SK-N-SH treated with all-trans-retinoic acid at 6 μM for 48 hours (cell line): Measurements from ENCODE around the gene EWSR1.

Experiments
- ATAC-seq: fragments of 200-7000 bp; cut with Tn5 transposase; 3 replicates; pipeline ENCODE4 v1.9.1; 2020; ENCODE audit warnings: mild to moderate bottlenecking, moderate library complexity
- ARNTL ChIP-seq: fragments of 450-650 bp; formaldehyde crosslinking; IDR thresholded peaks from 2 replicates; pipeline ENCODE4 v1.5.0; 2020; ENCODE audit warnings: low read depth, mild to moderate bottlenecking, moderate library complexity, borderline replicate concordance
- BACH2 ChIP-seq: fragments of 250-450 bp; sonication (Bioruptor Pico); IDR thresholded peaks from 2 replicates; pipeline ENCODE4 v1.9.0; 2021; ENCODE audit warnings: mild to moderate bottlenecking, borderline replicate concordance
- CREB5 ChIP-seq: fragments of 250-450 bp; sonication (Bioruptor Pico); IDR thresholded peaks from 2 replicates; pipeline ENCODE4 v1.5.1; 2020; ENCODE audit warnings: low read depth, mild to moderate bottlenecking, moderate library complexity
- CSDC2 ChIP-seq: fragments of 250-450 bp; sonication (Bioruptor Pico); IDR thresholded peaks from 2 replicates; pipeline ENCODE4 v1.5.0; 2020; ENCODE audit warnings: mild to moderate bottlenecking, moderate library complexity
- CSRNP3 ChIP-seq: fragments of 250-450 bp; sonication (Bioruptor Pico); IDR thresholded peaks from 2 replicates; pipeline ENCODE4 v1.5.1; 2021; ENCODE audit warnings: mild to moderate bottlenecking, moderate library complexity
- ESRRG ChIP-seq: fragments of 250-450 bp; sonication (Bioruptor Pico); IDR thresholded peaks from 2 replicates; pipeline ENCODE4 v1.6.1; 2021; ENCODE audit warnings: mild to moderate bottlenecking
- GLIS3 ChIP-seq: fragments of 250-450 bp; sonication (Bioruptor Pico); IDR thresholded peaks from 2 replicates; pipeline ENCODE4 v1.5.0; 2020; ENCODE audit warnings: mild to moderate bottlenecking, moderate library complexity
- ISL1 ChIP-seq: fragments of 250-450 bp; sonication (Bioruptor Pico); IDR thresholded peaks from 2 replicates; pipeline ENCODE4 v2.1.2; 2022; ENCODE audit warnings: mild to moderate bottlenecking, moderate library complexity
- OSR1 ChIP-seq: fragments of 250-450 bp; sonication (Bioruptor Pico); IDR thresholded peaks from 2 replicates; pipeline ENCODE4 v1.8.0; 2022; ENCODE audit warnings: moderate library complexity, mild to moderate bottlenecking, inconsistent platforms
- PPARA ChIP-seq: fragments of 250-450 bp; sonication (Bioruptor Pico); IDR thresholded peaks from 2 replicates; pipeline ENCODE4 v1.5.0; 2020; ENCODE audit warnings: mild to moderate bottlenecking, borderline replicate concordance
- RARB ChIP-seq: fragments of 250-450 bp; sonication (Bioruptor Pico); IDR thresholded peaks from 2 replicates; pipeline ENCODE4 v1.8.0; 2021; ENCODE audit warnings: mild to moderate bottlenecking, moderate library complexity
- SNAI2 ChIP-seq: fragments of 250-450 bp; sonication (Bioruptor Pico); IDR thresholded peaks from 2 replicates; pipeline ENCODE4 v1.5.0; 2020; ENCODE audit warnings: mild to moderate bottlenecking, moderate library complexity
- TCF4 ChIP-seq: fragments of 250-450 bp; sonication (Bioruptor Pico); IDR thresholded peaks from 2 replicates; pipeline ENCODE4 v1.8.0; 2021; ENCODE audit warnings: mild to moderate bottlenecking, moderate library complexity, borderline replicate concordance
- TOX ChIP-seq: fragments of 250-450 bp; sonication (Bioruptor Pico); IDR thresholded peaks from 2 replicates; pipeline ENCODE4 v1.8.0; 2021; ENCODE audit warnings: mild to moderate bottlenecking, moderate library complexity, borderline replicate concordance
- TSHZ2 ChIP-seq: fragments of 250-450 bp; sonication (Bioruptor Pico); IDR thresholded peaks from 2 replicates; pipeline ENCODE4 v1.5.0; 2020; ENCODE audit warnings: mild to moderate bottlenecking, moderate library complexity
- ZC3H10 ChIP-seq: fragments of 250-450 bp; sonication (Bioruptor Pico); IDR thresholded peaks from 2 replicates; pipeline ENCODE4 v1.5.1; 2021; ENCODE audit warnings: mild to moderate bottlenecking, moderate library complexity
- ZFP3 ChIP-seq: fragments of 250-450 bp; sonication (Bioruptor Pico); IDR thresholded peaks from 2 replicates; pipeline ENCODE4 v1.5.0; 2020; ENCODE audit warnings: mild to moderate bottlenecking, moderate library complexity
- ZFP30 ChIP-seq: fragments of 450-650 bp; formaldehyde crosslinking; IDR thresholded peaks from 2 replicates; pipeline ENCODE4 v1.5.0; 2022; ENCODE audit warnings: mild to moderate bottlenecking, moderate library complexity
- ZNF565 ChIP-seq: fragments of 450-650 bp; formaldehyde crosslinking; conservative IDR thresholded peaks from 2 replicates; pipeline ENCODE4 v1.5.0; 2020; ENCODE audit warnings: low read depth, mild to moderate bottlenecking, moderate library complexity
- ZNF70 ChIP-seq: fragments of 450-650 bp; formaldehyde crosslinking; IDR thresholded peaks from 2 replicates; pipeline ENCODE4 v1.5.0; 2020; ENCODE audit warnings: mild to moderate bottlenecking, moderate library complexity
- TF ChIP-seq, protein P1 (sequence below): fragments of 250-450 bp; sonication (Bioruptor Pico); IDR thresholded peaks from 2 replicates; pipeline ENCODE4 v1.8.0; 2021; ENCODE audit warnings: low read depth, mild to moderate bottlenecking, moderate library complexity, borderline replicate concordance

Gene EWSR1

GRCh38 chr22:29323641-29324040 lies 55.6 kb downstream of the EWSR1 start:
- no peak for ATAC-seq
- TF ChIP-seq CSDC2 (no peak), ZFP3 (CRISPR knock-in tag) (no peak), TSHZ2 (CRISPR knock-in tag) (no peak), ZFP30 (CRISPR knock-in tag) (no peak), ZNF565 (CRISPR knock-in tag) (no peak)

GRCh38 chr22:29325356-29325755 lies 57.3 kb downstream of the EWSR1 start:
- ATAC-seq = no peak
- TF ChIP-seq GLIS3 (no peak), ESRRG (CRISPR knock-in tag) (no peak), ARNTL (CRISPR knock-in tag) (no peak), ZFP30 (CRISPR knock-in tag) (no peak), ZNF70 (CRISPR knock-in tag) (no peak), ZC3H10 (CRISPR knock-in tag) (no peak), OSR1 (no peak), CSRNP3 (CRISPR knock-in tag) (no peak), CREB5 (CRISPR knock-in tag) (no peak), PPARA (CRISPR knock-in tag) (no peak), ISL1 (CRISPR knock-in tag) (no peak), RARB (CRISPR knock-in tag) (no peak), TSHZ2 (CRISPR knock-in tag) (no peak), TOX (CRISPR knock-in tag) (no peak), ZNF565 (CRISPR knock-in tag) (no peak), SNAI2 (CRISPR knock-in tag) (no peak), ZFP3 (CRISPR knock-in tag) (no peak), TCF4 (CRISPR knock-in tag) (no peak), BACH2 (no peak)
- TF ChIP-seq, protein P1, sequence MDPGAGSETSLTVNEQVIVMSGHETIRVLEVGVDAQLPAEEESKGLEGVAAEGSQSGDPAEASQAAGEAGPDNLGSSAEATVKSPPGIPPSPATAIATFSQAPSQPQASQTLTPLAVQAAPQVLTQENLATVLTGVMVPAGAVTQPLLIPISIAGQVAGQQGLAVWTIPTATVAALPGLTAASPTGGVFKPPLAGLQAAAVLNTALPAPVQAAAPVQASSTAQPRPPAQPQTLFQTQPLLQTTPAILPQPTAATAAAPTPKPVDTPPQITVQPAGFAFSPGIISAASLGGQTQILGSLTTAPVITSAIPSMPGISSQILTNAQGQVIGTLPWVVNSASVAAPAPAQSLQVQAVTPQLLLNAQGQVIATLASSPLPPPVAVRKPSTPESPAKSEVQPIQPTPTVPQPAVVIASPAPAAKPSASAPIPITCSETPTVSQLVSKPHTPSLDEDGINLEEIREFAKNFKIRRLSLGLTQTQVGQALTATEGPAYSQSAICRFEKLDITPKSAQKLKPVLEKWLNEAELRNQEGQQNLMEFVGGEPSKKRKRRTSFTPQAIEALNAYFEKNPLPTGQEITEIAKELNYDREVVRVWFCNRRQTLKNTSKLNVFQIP (CRISPR knock-in tag) = no peak

GRCh38 chr22:29325785-29326315 lies 57.8 kb downstream of the EWSR1 start:
- no peak for TF ChIP-seq RARB (CRISPR knock-in tag)
- ATAC-seq = no peak
